Ishikawa (cell line): ENCODE data around the gene ATG5.

Experiments
- EP300 ChIP-seq: IDR thresholded peaks from 2 replicates; pipeline ENCODE4 v1.6.1; 2012; ENCODE audit warnings: borderline replicate concordance
- TAF1 ChIP-seq: IDR thresholded peaks from 2 replicates; pipeline ENCODE4 v1.6.1; 2012; ENCODE audit warnings: low read depth, mild to moderate bottlenecking
- ZBTB7A ChIP-seq: IDR thresholded peaks from 2 replicates; pipeline ENCODE4 v1.6.1; 2012; ENCODE audit warnings: low read depth

- TF ChIP-seq ZBTB7A (no peak), EP300 (no peak), TAF1 (no peak)
Observed at GRCh38 chr6:106283481-106283880, 42.1 kb downstream of the ATG5 start.
